ENCODE measurements around the gene ZPBP2.

GRCh38 chr17:39867880-39868553 lies at the start of gene ZPBP2:
- TF ChIP-seq POLR2AphosphoS5 (IDR thresholded peaks at IDR 0.05; ENCODE audit: borderline replicate concordance, low read depth, low read length) (no peak), EZH2 (IDR thresholded peaks at IDR 0.05) (no peak)
